C4-2B (cell line): ENCODE data around the gene FAM228B.

ENCODE experiments used
- CTCF ChIP-seq: fragments of 450-650 bp; conservative IDR thresholded peaks from 2 replicates; pipeline ENCODE4 v1.5.1; 2017; ENCODE audit warnings: mild to moderate bottlenecking
- ZFX ChIP-seq: fragments of 450-650 bp; IDR thresholded peaks from 2 replicates; pipeline ENCODE4 v1.6.1; 2017

- TF ChIP-seq CTCF, result no peak
- no peak for TF ChIP-seq ZFX
These were observed 67.2 kb downstream of the FAM228B start for GRCh38 chr2:24190503-24190902.
